Osteocyte (in vitro differentiated cells): Measurements from ENCODE around the gene LIN54. TPM values are rescaled to one million over a fixed set of nuclear protein-coding genes. Genes with fewer than 3 reads are reported as not detected.

Experiments used
- DNase-seq: peaks from one replicate; pipeline ENCODE4 v3.0.0; 2021; ENCODE audit warnings: mixed read lengths; ENCODE audit not compliant: unreplicated experiment; ENCODE audit errors: extremely low spot score
- H3K27ac Mint-ChIP-seq: one replicate; pipeline ENCODE4 v1.8.0; 2021; ENCODE audit warnings: mild to moderate bottlenecking, mixed read lengths; ENCODE audit not compliant: unreplicated experiment
- H3K27me3 Mint-ChIP-seq: one replicate; pipeline ENCODE4 v1.8.0; 2021; ENCODE audit warnings: mixed read lengths; ENCODE audit not compliant: unreplicated experiment
- H3K36me3 Mint-ChIP-seq: one replicate; pipeline ENCODE4 v1.8.0; 2021; ENCODE audit warnings: mixed read lengths; ENCODE audit not compliant: unreplicated experiment
- H3K4me1 Mint-ChIP-seq: one replicate; pipeline ENCODE4 v1.8.0; 2021; ENCODE audit warnings: mixed read lengths; ENCODE audit not compliant: unreplicated experiment
- H3K4me3 Mint-ChIP-seq: one replicate; pipeline ENCODE4 v1.8.0; 2021; ENCODE audit warnings: mild to moderate bottlenecking, moderate library complexity, mixed read lengths; ENCODE audit not compliant: unreplicated experiment
- H3K9me3 Mint-ChIP-seq: one replicate; pipeline ENCODE4 v1.8.0; 2021; ENCODE audit warnings: mixed read lengths; ENCODE audit not compliant: unreplicated experiment
- total RNA-seq: library from RNA; stranded (reverse); gene quantifications from 2 replicates; pipeline ENCODE4 v1.2.1, GENCODE V29; 2021
- TF ChIP-seq, protein P1 (sequence below): fragments of 200-600 bp; sonication (generic); IDR thresholded peaks from 2 replicates; pipeline ENCODE4 v1.5.0; 2021; ENCODE audit warnings: antibody characterized with exemption, mild to moderate bottlenecking, moderate library complexity

Gene LIN54
- total RNA-seq, 1 donor from 2014 or later, result 12.6 TPM

DNA sequence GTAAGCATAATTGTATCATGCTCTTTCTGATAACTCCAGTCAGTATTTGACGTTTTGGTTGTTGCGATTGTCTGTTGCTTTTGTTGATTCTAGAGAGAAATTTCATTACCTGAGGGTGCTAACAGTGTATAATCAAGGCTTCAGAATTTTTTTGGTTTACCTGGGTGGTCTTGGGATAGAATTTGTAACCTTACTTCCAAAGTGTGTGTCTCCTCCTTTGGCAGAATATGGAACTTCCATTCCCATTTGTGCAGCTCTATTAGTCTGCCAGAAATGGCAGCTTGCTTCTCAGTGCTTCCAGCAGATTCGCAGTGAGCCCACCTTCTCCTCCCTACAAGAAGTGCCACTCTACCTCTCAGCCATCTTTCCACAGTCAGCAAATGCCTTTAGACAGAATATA is 29.6 kb upstream of the LIN54 start:
- Mint-ChIP-seq H3K4me3 (no peak overlapping the region), H3K27ac (no peak overlapping the region), H3K27me3 (no peaks in the 10 kb centered on the region), H3K36me3 (peaks cover 3% of the 10 kb centered on the region), H3K9me3 (no peaks in the 10 kb centered on the region), H3K4me1 (peaks cover 19% of the 10 kb centered on the region)
- DNase-seq, result no peak
- TF ChIP-seq, protein P1, sequence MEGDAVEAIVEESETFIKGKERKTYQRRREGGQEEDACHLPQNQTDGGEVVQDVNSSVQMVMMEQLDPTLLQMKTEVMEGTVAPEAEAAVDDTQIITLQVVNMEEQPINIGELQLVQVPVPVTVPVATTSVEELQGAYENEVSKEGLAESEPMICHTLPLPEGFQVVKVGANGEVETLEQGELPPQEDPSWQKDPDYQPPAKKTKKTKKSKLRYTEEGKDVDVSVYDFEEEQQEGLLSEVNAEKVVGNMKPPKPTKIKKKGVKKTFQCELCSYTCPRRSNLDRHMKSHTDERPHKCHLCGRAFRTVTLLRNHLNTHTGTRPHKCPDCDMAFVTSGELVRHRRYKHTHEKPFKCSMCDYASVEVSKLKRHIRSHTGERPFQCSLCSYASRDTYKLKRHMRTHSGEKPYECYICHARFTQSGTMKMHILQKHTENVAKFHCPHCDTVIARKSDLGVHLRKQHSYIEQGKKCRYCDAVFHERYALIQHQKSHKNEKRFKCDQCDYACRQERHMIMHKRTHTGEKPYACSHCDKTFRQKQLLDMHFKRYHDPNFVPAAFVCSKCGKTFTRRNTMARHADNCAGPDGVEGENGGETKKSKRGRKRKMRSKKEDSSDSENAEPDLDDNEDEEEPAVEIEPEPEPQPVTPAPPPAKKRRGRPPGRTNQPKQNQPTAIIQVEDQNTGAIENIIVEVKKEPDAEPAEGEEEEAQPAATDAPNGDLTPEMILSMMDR, result no peak

DNA sequence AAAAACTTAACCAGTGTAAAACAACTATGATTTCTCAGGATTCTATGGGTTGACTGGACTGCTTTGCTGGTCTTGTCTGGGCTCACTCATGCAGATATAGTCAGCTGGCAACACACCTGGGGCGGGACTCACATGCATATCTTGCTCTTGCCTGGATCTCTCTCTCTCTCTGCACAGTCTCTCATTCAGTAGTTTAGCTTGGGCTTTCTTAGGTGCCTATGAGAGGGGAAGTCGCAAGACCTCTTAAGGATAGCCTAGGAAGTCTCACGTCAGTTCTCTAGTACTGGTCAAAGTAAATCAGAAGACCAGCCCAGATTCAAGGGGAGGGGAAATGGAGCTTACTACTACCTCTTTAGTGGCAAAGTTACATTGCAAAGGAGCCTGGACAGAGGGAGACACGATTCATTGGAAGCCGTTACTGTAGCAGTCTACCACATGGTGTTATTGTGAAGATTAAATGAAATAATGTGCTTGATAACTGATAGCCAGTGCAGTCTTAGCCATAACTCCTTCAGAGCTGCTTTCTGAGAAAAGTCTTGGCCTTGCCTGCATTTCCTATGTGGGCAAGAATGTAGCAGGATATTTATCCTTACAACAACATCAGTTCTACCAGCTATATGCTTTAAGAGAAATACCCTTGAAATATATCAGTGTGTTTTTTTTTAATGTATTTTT is 26.5 kb upstream of the LIN54 start:
- H3K4me1 Mint-ChIP-seq, result peaks cover 18% of the 10 kb centered on the region
- H3K36me3 Mint-ChIP-seq, result peaks cover 3% of the 10 kb centered on the region
- DNase-seq, result no peak
- TF ChIP-seq, protein P1, result no peak
- no peaks in the 10 kb centered on the region for H3K27me3 Mint-ChIP-seq
- H3K4me3 Mint-ChIP-seq, result peak overlapping the region; percentile 98
- H3K27ac Mint-ChIP-seq, result peak overlapping the region; percentile 32
- H3K9me3 Mint-ChIP-seq, result no peaks in the 10 kb centered on the region

DNA sequence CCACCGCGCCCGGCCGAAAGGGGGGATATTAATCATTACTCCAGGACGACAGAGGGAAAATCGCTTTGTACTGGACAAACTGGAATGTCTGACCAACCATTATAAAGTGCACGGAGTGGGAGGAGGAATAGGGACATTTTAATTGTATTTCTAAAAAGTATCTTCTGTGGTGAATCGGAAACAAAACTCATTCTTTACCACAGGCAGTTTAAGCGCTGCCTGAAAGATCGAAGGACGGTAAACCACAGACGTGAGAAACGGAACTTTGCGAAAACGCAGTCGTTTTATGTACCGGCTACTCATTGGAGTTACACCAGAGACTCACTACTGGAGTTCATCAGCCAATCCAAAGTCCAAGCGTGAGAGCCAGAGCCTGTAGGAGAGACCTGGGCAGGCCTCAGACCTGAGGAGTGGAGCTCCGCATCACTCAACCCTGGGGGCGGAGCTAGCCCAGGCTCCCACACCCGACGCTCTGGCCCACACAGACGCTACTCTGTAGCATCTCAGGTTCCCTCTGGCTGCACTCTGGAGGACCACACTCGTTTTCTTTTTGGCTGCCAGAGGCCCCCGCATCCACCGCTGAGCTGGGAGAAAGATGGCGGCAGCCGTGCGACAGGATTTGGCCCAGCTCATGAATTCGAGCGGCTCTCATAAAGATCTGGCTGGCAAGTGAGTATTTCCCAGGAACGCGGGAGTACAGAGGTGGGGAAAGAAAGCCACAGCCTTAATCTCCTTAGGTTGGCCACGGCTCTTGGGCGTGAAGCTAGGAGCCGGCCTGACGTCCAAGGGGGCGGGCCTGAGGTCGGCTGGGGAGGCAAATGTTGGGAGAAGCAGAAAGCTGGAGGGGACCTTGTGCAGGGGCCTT is 24.2 kb upstream of the LIN54 start, which contains the start of gene COPS4:
TSS of gene COPS4 (plus strand) at position 554 of the 865 bp plus-strand sequence. CDS start at position 596, 42 bp downstream.
- TF ChIP-seq, protein P1, result peak; percentile 40
- peak; percentile 98 for DNase-seq
- Mint-ChIP-seq H3K4me3 (peak within 1 kb of the TSS; percentile 98), H3K27me3 (peaks cover 6% of the 10 kb centered on the region), H3K9me3 (no peaks in the 10 kb centered on the region), H3K36me3 (no peaks in the 10 kb centered on the region), H3K27ac (peak within 1 kb of the TSS; percentile 97), H3K4me1 (peaks cover 18% of the 10 kb centered on the region)

DNA sequence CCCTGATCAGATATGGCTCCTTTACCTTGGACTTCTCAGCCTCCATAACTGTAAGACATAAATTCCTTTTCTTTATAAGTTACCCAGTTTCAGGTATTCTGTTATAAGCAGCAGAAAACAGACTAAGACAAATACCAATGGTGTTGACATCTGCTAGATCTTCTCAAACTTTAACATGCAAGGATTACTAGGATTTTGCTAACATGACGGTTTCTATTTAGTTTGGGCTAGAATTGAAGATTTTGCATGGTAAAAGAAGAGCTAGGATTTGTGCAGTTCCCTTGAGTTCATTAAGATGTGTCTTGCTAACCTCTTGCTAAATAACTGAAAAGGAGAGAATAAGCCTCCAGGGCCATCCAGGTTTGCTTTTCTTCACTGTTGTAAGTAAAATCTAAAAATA is 19.1 kb upstream of the LIN54 start:
- no peaks in the 10 kb centered on the region for H3K4me1 Mint-ChIP-seq
- H3K27ac Mint-ChIP-seq, result no peak overlapping the region
- TF ChIP-seq, protein P1, result no peak
- H3K27me3 Mint-ChIP-seq, result peaks cover 28% of the 10 kb centered on the region
- H3K4me3 Mint-ChIP-seq, result no peak overlapping the region
- H3K9me3 Mint-ChIP-seq, result peaks cover 4% of the 10 kb centered on the region
- peaks cover 2% of the 10 kb centered on the region for H3K36me3 Mint-ChIP-seq
- no peak for DNase-seq

DNA sequence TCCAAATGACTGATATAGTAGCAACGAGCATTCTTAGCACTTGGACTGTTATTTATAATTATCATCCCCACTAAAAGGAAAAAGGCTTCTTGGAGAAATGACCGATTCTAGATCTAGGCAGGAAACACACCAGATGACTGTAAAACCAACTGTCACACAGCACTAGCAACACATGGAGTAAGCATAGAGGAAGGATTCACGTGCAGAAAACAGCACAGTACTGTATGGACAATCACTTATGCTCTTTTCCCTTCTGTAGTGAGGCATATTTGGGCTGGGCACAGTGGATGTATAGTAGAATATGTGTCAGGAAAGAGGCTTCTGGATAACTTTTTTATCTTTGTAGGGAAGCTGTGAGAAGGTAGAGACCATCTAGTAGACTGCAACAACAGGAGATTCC is 18.4 kb upstream of the LIN54 start:
- TF ChIP-seq, protein P1, result no peak
- Mint-ChIP-seq H3K4me1 (no peaks in the 10 kb centered on the region), H3K9me3 (peaks cover 4% of the 10 kb centered on the region), H3K36me3 (peaks cover 2% of the 10 kb centered on the region), H3K27me3 (peaks cover 28% of the 10 kb centered on the region), H3K27ac (no peak overlapping the region), H3K4me3 (no peak overlapping the region)
- no peak for DNase-seq
